NB4 (cell line): ENCODE measurements around the gene APRT.

ENCODE experiments used
- POLR2A ChIP-seq: IDR thresholded peaks from 2 replicates; pipeline ENCODE4 v1.6.1; 2011; ENCODE audit warnings: mild to moderate bottlenecking; ENCODE audit not compliant: insufficient read length; ENCODE audit errors: extremely low read depth
- TF ChIP-seq, protein P1 (sequence below): IDR thresholded peaks from one replicate; pipeline ENCODE4 v1.5.1; 2012; ENCODE audit warnings: low read depth, low read length
- TF ChIP-seq, protein P2 (sequence below): IDR thresholded peaks from 2 replicates; pipeline ENCODE4 v1.6.1; 2011; ENCODE audit warnings: low read depth, low read length

DNA sequence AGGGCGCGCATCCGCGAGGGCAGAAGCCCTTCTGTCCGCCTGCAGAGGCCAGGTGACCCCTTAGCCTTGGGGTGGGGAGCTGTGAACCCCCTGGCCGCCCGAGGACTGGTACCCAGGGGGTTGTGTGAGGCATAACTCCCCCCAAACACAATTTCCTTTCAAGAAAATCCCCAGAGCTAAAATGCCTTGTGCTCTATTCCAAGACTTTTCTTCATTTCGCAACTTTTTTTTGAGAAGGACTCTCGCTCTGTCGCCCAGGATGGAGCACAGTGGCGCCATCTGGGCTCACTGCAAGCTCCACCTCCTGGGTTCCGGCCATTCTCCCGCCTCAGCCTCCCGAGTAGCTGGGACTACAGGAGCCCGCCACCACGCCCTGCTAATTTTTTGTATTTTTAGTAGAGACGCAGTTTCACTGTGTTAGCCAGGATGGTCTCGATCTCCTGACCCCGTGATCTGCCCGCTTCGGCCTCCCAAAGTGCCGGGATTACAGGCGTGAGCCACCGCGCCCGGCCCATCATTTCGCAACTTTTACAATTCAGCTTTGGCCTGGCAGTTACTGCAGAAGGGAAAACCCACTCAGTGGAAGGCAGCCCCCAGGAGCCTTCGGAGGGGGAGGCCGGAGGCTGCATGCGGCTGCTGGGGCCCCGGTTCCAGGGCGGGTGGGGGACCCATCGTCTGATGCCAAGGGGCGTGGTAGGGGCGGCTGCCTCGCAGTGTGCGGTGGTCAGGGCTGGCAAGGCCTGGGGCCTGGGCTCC is 963 bp upstream of the APRT start:
- TF ChIP-seq, protein P1, sequence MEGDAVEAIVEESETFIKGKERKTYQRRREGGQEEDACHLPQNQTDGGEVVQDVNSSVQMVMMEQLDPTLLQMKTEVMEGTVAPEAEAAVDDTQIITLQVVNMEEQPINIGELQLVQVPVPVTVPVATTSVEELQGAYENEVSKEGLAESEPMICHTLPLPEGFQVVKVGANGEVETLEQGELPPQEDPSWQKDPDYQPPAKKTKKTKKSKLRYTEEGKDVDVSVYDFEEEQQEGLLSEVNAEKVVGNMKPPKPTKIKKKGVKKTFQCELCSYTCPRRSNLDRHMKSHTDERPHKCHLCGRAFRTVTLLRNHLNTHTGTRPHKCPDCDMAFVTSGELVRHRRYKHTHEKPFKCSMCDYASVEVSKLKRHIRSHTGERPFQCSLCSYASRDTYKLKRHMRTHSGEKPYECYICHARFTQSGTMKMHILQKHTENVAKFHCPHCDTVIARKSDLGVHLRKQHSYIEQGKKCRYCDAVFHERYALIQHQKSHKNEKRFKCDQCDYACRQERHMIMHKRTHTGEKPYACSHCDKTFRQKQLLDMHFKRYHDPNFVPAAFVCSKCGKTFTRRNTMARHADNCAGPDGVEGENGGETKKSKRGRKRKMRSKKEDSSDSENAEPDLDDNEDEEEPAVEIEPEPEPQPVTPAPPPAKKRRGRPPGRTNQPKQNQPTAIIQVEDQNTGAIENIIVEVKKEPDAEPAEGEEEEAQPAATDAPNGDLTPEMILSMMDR, result peak; percentile 32
- TF ChIP-seq POLR2A, result no peak
- TF ChIP-seq, protein P2, sequence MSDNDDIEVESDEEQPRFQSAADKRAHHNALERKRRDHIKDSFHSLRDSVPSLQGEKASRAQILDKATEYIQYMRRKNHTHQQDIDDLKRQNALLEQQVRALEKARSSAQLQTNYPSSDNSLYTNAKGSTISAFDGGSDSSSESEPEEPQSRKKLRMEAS, result peak; percentile 67; the same call in 1 of the 2 replicates
